Measurements from ENCODE around the gene CD82. TPM values are rescaled to one million over a fixed set of nuclear protein-coding genes. Genes with fewer than 3 reads are reported as not detected.
A peak's percentile ranks its signal among the peaks of the same experiment; 100 is the strongest.
"Not testable (repeated sequence)": the region's sequence is repeated elsewhere in the genome, so short reads cannot be mapped to it uniquely, and the experiment has no call there.

The CD82 gene
- polyA plus RNA-seq, 12 donors = 44.3 to 1,338 (median 68.5) TPM

GRCh38 chr11:44628730-44629700, 63.6 kb downstream of the CD82 start:
- DNase-seq = no peak

- DNase-seq = no peak
Measured at GRCh38 chr11:44629732-44630345, 64.4 kb downstream of the CD82 start.

- DNase-seq = no peak
Measured at GRCh38 chr11:44630511-44631210, 65.2 kb downstream of the CD82 start.

GRCh38 chr11:44631831-44632230, 66.4 kb downstream of the CD82 start:
- no peak for DNase-seq

- DNase-seq = no peak
Measured at GRCh38 chr11:44632466-44633123, 67.1 kb downstream of the CD82 start.

GRCh38 chr11:44633641-44634040, 68.2 kb downstream of the CD82 start:
- DNase-seq = no peak

- DNase-seq = peak; percentile 43
Measured at GRCh38 chr11:44634401-44635281, 69.2 kb downstream of the CD82 start.

- no peak for DNase-seq
Measured at GRCh38 chr11:44637487-44637886, 72.0 kb downstream of the CD82 start.

- no peak for DNase-seq
Measured at GRCh38 chr11:44638032-44638431, 72.6 kb downstream of the CD82 start.

- no peak for DNase-seq
Measured at GRCh38 chr11:44643217-44643616, 77.8 kb downstream of the CD82 start.

- no peak for DNase-seq
Measured at GRCh38 chr11:44645827-44646226, 80.4 kb downstream of the CD82 start.

- not testable (repeated sequence) for DNase-seq
Measured at GRCh38 chr11:44647255-44647955, 81.9 kb downstream of the CD82 start.

- DNase-seq = no peak
Measured at GRCh38 chr11:44648109-44648508, 82.6 kb downstream of the CD82 start.

GRCh38 chr11:44651535-44652155, 86.2 kb downstream of the CD82 start:
- DNase-seq = no peak

- DNase-seq = no peak
Measured at GRCh38 chr11:44652901-44653644, 87.6 kb downstream of the CD82 start.

- no peak for DNase-seq
Measured at GRCh38 chr11:44654057-44654456, 88.6 kb downstream of the CD82 start.

GRCh38 chr11:44654596-44654995, 89.1 kb downstream of the CD82 start:
- no peak for DNase-seq

- DNase-seq = no peak
Measured at GRCh38 chr11:44657836-44658505, 92.5 kb downstream of the CD82 start.

GRCh38 chr11:44658506-44658850, 93.0 kb downstream of the CD82 start:
- no peak for DNase-seq

All from muscle of arm (tissue), 12 donors.